GM13977 (cell line): Measurements from ENCODE around the gene PLCD3.

Experiments
- DNase-seq: peaks from one replicate; pipeline ENCODE4 v3.0.0; 2012; ENCODE audit warnings: low spot score
- CTCF ChIP-seq: IDR thresholded peaks from 2 replicates; pipeline ENCODE4 v1.5.1; 2012; ENCODE audit warnings: mild to moderate bottlenecking, control low read depth; ENCODE audit not compliant: insufficient read depth; ENCODE audit errors: extremely low read depth, missing control alignments
- in situ Hi-C: fragments of 300-500 bp; cut with MboI; formaldehyde crosslinking; loops from one replicate; pipeline ENCODE4 v1.12.0; 2022; ENCODE audit warnings: low sequenced_read_pairs, low pct_unique_long_range_greater_than_20kb, mixed read lengths, inconsistent platforms; ENCODE audit not compliant: unreplicated experiment

The PLCD3 gene, protein sequence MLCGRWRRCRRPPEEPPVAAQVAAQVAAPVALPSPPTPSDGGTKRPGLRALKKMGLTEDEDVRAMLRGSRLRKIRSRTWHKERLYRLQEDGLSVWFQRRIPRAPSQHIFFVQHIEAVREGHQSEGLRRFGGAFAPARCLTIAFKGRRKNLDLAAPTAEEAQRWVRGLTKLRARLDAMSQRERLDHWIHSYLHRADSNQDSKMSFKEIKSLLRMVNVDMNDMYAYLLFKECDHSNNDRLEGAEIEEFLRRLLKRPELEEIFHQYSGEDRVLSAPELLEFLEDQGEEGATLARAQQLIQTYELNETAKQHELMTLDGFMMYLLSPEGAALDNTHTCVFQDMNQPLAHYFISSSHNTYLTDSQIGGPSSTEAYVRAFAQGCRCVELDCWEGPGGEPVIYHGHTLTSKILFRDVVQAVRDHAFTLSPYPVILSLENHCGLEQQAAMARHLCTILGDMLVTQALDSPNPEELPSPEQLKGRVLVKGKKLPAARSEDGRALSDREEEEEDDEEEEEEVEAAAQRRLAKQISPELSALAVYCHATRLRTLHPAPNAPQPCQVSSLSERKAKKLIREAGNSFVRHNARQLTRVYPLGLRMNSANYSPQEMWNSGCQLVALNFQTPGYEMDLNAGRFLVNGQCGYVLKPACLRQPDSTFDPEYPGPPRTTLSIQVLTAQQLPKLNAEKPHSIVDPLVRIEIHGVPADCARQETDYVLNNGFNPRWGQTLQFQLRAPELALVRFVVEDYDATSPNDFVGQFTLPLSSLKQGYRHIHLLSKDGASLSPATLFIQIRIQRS

GRCh38 chr17:45132320-45132571, at the start of gene PLCD3:
Gene PLCD3, minus strand, starts transcription at chr17:45132515. Its CDS starts 105 bp downstream, at chr17:45132410.
- in situ Hi-C loops = no loop called here
- TF ChIP-seq CTCF = no peak
- DNase-seq = no peak

GRCh38 chr17:45177563-45177962, 45.2 kb upstream of the PLCD3 start:
- no peak for TF ChIP-seq CTCF
- DNase-seq = no peak
- in situ Hi-C loops = no loop called here

DNA sequence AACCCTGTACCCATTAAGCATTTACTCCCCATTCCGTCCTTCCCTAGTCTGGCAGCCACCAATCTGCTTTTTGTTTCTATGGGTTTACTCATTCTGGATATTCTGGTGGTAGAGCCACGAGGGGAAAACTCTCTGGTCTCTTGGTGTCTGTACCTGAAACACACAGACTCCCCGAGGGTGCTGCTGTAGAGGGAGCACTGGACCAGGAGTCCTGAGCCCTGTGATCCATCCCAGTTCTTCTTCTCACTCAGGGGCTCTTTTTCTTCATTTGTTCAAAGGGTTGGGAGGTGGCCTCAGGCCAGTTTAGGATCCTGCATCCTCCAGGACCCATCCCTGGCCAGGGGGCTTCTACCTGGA, 43.4 kb upstream of the PLCD3 start:
- in situ Hi-C loops = no loop called here
- TF ChIP-seq CTCF = no peak
- no peak for DNase-seq

- DNase-seq = peak; percentile 70
- in situ Hi-C loops = no loop called here
These were observed 40.4 kb upstream of the PLCD3 start for GRCh38 chr17:45172541-45173286.

DNA sequence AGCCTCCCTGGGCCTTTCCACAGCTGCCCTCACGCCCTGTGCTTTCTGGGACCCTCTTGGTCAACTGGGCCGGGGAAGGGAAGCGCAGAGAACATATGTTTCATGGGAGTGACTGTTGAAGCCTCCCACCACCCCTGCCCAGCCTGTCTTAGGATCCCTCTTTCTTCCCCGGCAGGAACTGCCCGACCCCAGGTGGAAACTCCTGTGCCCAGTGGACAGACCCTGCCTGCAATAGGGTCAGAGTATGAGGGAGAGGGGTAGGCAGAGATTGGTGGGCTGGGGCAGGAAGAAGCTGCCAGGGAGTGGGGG, 39.9 kb upstream of the PLCD3 start:
- no peak for TF ChIP-seq CTCF
- in situ Hi-C loops = no loop called here
- no peak for DNase-seq

More at GRCh38 chr17:45172541-45173286, 40.4 kb upstream of the PLCD3 start:
- TF ChIP-seq CTCF = no peak

GRCh38 chr17:45171338-45172231, 39.3 kb upstream of the PLCD3 start:
- no peak for DNase-seq
- in situ Hi-C loops = no loop called here
- no peak for TF ChIP-seq CTCF
